H1 (cell line): ENCODE measurements around the gene LONRF2. TPM values are rescaled to one million over a fixed set of nuclear protein-coding genes. Genes with fewer than 3 reads are reported as not detected.

ENCODE experiments used
- CTCF ChIA-PET: fragments of 300-600 bp; sonication (Branson Sonifier 250); formaldehyde crosslinking; loops from one replicate; lab custom pipeline; 2021; ENCODE audit not compliant: partially characterized antibody; lab: Charles Lee
- POLR2A ChIA-PET: fragments of 300-600 bp; sonication (Branson Sonifier 250); formaldehyde crosslinking; loops from one replicate; lab custom pipeline; 2021; ENCODE audit warnings: inconsistent platforms; ENCODE audit not compliant: partially characterized antibody; lab: Charles Lee
- DNase-seq, 2 experiments: peaks; one replicate each; pipeline versions ENCODE4 v3.0.0 to v3.0.0-alpha.2; 2010 to 2022; ENCODE audit warnings: low spot score in 2 of 2, low read depth in 1 of 2, mixed read lengths in 1 of 2
- FAIRE-seq: peaks from 2 replicates; lab custom pipeline; 2011; peaks lifted over from hg19 to GRCh38; lab: Jason Lieb, UNC
- H2AFZ ChIP-seq: 2 replicates; pipeline ENCODE4 v1.8.1; 2012; ENCODE audit warnings: low read length, inconsistent platforms
- H2AK5ac ChIP-seq: 2 replicates; pipeline ENCODE4 v1.6.1; 2013; ENCODE audit warnings: low read depth, low read length
- H2BK120ac ChIP-seq: replicated peaks from 2 replicates; pipeline ENCODE3; 2013; ENCODE audit warnings: low read depth, low read length, inconsistent platforms
- H2BK12ac ChIP-seq: 2 replicates; pipeline ENCODE4 v1.6.1; 2013; ENCODE audit warnings: low read depth, low read length
- H2BK15ac ChIP-seq: 2 replicates; pipeline ENCODE4 v1.6.1; 2013; ENCODE audit warnings: low read length
- H2BK20ac ChIP-seq: 2 replicates; pipeline ENCODE4 v1.6.1; 2013; ENCODE audit warnings: low read length
- H2BK5ac ChIP-seq: 2 replicates; pipeline ENCODE4 v1.6.1; 2013; ENCODE audit warnings: low read depth, low read length
- H3K14ac ChIP-seq: 2 replicates; pipeline ENCODE4 v1.6.1; 2013; ENCODE audit warnings: inconsistent platforms; ENCODE audit not compliant: insufficient read length
- H3K18ac ChIP-seq: 2 replicates; pipeline ENCODE4 v1.6.1; 2013; ENCODE audit warnings: low read length; ENCODE audit errors: extremely low read depth
- H3K23ac ChIP-seq: 2 replicates; pipeline ENCODE4 v1.6.1; 2013; ENCODE audit warnings: inconsistent platforms; ENCODE audit not compliant: insufficient read length
- H3K23me2 ChIP-seq: 2 replicates; pipeline ENCODE4 v1.6.1; 2013; ENCODE audit warnings: low read depth, low read length
- H3K27ac ChIP-seq: 2 replicates; pipeline ENCODE4 v1.6.1; 2011; ENCODE audit warnings: low read depth, low read length, inconsistent platforms
- H3K27me3 ChIP-seq, 4 experiments: replicated peaks in 1 of 4; 1 replicate in 1 of 4; 2 replicates in 3 of 4; pipeline versions ENCODE4 v1.6.1 to v1.8.1; 2011 to 2013; ENCODE audit warnings: low read length in 3 of 4, mild to moderate bottlenecking in 3 of 4, inconsistent platforms in 2 of 4, mixed read lengths in 2 of 4, moderate library complexity in 1 of 4; ENCODE audit not compliant: control insufficient read depth in 3 of 4, insufficient read depth in 3 of 4; ENCODE audit errors: extremely low read depth in 1 of 4
- H3K36me3 ChIP-seq, 4 experiments: 2 replicates each; pipeline versions ENCODE4 v1.6.1 to v1.8.1; 2011 to 2013; ENCODE audit warnings: mild to moderate bottlenecking in 4 of 4, low read length in 3 of 4, moderate library complexity in 2 of 4, control low read depth in 1 of 4, inconsistent platforms in 1 of 4; ENCODE audit not compliant: insufficient read depth in 4 of 4, control insufficient read depth in 2 of 4
- H3K4ac ChIP-seq: replicated peaks from 2 replicates; pipeline ENCODE3; 2013; ENCODE audit warnings: low read length, low read depth, mixed read lengths, inconsistent platforms; ENCODE audit not compliant: insufficient read length
- H3K4me1 ChIP-seq, 4 experiments: replicated peaks in 1 of 4; 1 replicate in 1 of 4; 2 replicates in 3 of 4; pipeline versions ENCODE4 v1.6.1 to v1.8.1; 2011 to 2013; ENCODE audit warnings: low read length in 3 of 4, inconsistent platforms in 2 of 4, mixed read lengths in 1 of 4; ENCODE audit not compliant: insufficient read depth in 4 of 4, control insufficient read depth in 3 of 4
- H3K4me2 ChIP-seq, 2 experiments: 2 replicates each; pipeline versions ENCODE4 v1.6.1 to v1.8.1; 2011 to 2013; ENCODE audit warnings: low read depth in 2 of 2, low read length in 2 of 2, control low read depth in 1 of 2, inconsistent platforms in 1 of 2, mild to moderate bottlenecking in 1 of 2; ENCODE audit not compliant: insufficient read depth in 1 of 2
- H3K4me3 ChIP-seq, 4 experiments: fragments of 200-600, 300-600 bp in 1 of 4; sonication (generic), shearing (Covaris generic), sonication (Bioruptor Twin) in 1 of 4; 2 replicates each; pipeline versions ENCODE4 v1.5.1 to v1.8.1; 2011 to 2016; ENCODE audit warnings: low read length in 4 of 4, low read depth in 3 of 4, control low read depth in 2 of 4, inconsistent platforms in 2 of 4, mild to moderate bottlenecking in 2 of 4, mixed read lengths in 1 of 4, moderate library complexity in 1 of 4; ENCODE audit not compliant: insufficient read depth in 2 of 4; ENCODE audit errors: extremely low read depth in 1 of 4
- H3K56ac ChIP-seq: replicated peaks from 2 replicates; pipeline ENCODE3; 2013; ENCODE audit warnings: low read depth, mild to moderate bottlenecking, mixed read lengths, low read length, inconsistent platforms; ENCODE audit not compliant: insufficient read length
- H3K79me1 ChIP-seq: 2 replicates; pipeline ENCODE4 v1.6.1; 2013; ENCODE audit warnings: low read depth, low read length, control low read depth
- H3K79me2 ChIP-seq, 2 experiments: 2 replicates each; pipeline versions ENCODE4 v1.6.1 to v1.8.1; 2012 to 2013; ENCODE audit warnings: low read length in 2 of 2, mild to moderate bottlenecking in 2 of 2, inconsistent platforms in 1 of 2; ENCODE audit not compliant: insufficient read depth in 2 of 2, control insufficient read depth in 1 of 2
- H3K9ac ChIP-seq, 4 experiments: replicated peaks in 1 of 4; 1 replicate in 1 of 4; 2 replicates in 3 of 4; pipeline versions ENCODE4 v1.6.1 to v1.8.1; 2011 to 2013; ENCODE audit warnings: low read depth in 3 of 4, low read length in 3 of 4, control low read depth in 2 of 4, mild to moderate bottlenecking in 2 of 4, moderate library complexity in 2 of 4, inconsistent platforms in 1 of 4; ENCODE audit errors: extremely low read depth in 1 of 4
- H3K9me3 ChIP-seq, 2 experiments: 2 replicates each; pipeline versions ENCODE4 v1.6.1 to v1.8.1; 2012 to 2013; ENCODE audit warnings: mild to moderate bottlenecking in 2 of 2, moderate library complexity in 2 of 2, control low read depth in 1 of 2, inconsistent platforms in 1 of 2, low read depth in 1 of 2, low read length in 1 of 2, mixed read lengths in 1 of 2; ENCODE audit not compliant: insufficient read depth in 2 of 2
- H4K20me1 ChIP-seq, 2 experiments: replicated peaks in 1 of 2; 2 replicates each; pipeline versions ENCODE3 to v1.8.1; 2011 to 2013; ENCODE audit warnings: inconsistent platforms in 2 of 2, low read length in 2 of 2, mild to moderate bottlenecking in 1 of 2; ENCODE audit not compliant: insufficient read depth in 2 of 2, control insufficient read depth in 1 of 2
- H4K5ac ChIP-seq: 2 replicates; pipeline ENCODE4 v1.6.1; 2013; ENCODE audit warnings: low read length, low read depth, mixed read lengths, inconsistent platforms; ENCODE audit not compliant: insufficient read length
- H4K8ac ChIP-seq: 2 replicates; pipeline ENCODE4 v1.8.0; 2013; ENCODE audit warnings: mild to moderate bottlenecking, moderate library complexity, low read length, inconsistent platforms; ENCODE audit not compliant: insufficient read depth; ENCODE audit errors: extremely low read depth
- H4K91ac ChIP-seq: replicated peaks from 2 replicates; pipeline ENCODE3; 2013; ENCODE audit warnings: low read length, mixed read lengths, inconsistent platforms; ENCODE audit not compliant: insufficient read length
- BACH1 ChIP-seq: IDR thresholded peaks from 2 replicates; pipeline ENCODE4 v1.6.1; 2012; ENCODE audit warnings: low read length, improper control_type of control experiment
- CBX8 ChIP-seq: fragments of 300-800, 300-1000 bp; sonication (generic); IDR thresholded peaks from 2 replicates; pipeline ENCODE4 v1.7.1; 2016; ENCODE audit warnings: low read depth, low read length, borderline replicate concordance
- CREB1 ChIP-seq: IDR thresholded peaks from 2 replicates; pipeline ENCODE4 v1.6.1; 2012; ENCODE audit warnings: inconsistent platforms
- CTBP2 ChIP-seq: IDR thresholded peaks from 2 replicates; pipeline ENCODE4 v1.7.0; 2011; ENCODE audit warnings: borderline replicate concordance, mild to moderate bottlenecking, moderate library complexity, mixed read lengths, low read length; ENCODE audit not compliant: insufficient read depth, insufficient read length
- FOSL1 ChIP-seq: IDR thresholded peaks from 2 replicates; pipeline ENCODE4 v1.6.1; 2011; ENCODE audit warnings: mild to moderate bottlenecking, low read depth, low read length, moderate library complexity; ENCODE audit not compliant: insufficient read depth
- JUN ChIP-seq: IDR thresholded peaks from 2 replicates; pipeline ENCODE4 v1.6.1; 2011; ENCODE audit warnings: low read depth, mild to moderate bottlenecking, improper control_type of control experiment, low read length
- POLR2A ChIP-seq, 2 experiments: IDR thresholded peaks; 1 replicate in 1 of 2; 2 replicates in 1 of 2; pipeline ENCODE4 v1.6.1; 2011; ENCODE audit warnings: low read depth in 2 of 2, low read length in 2 of 2, mild to moderate bottlenecking in 2 of 2; ENCODE audit errors: control extremely low read depth in 1 of 2
- RFX5 ChIP-seq: IDR thresholded peaks from 2 replicates; pipeline ENCODE4 v1.6.1; 2011; ENCODE audit warnings: low read depth, low read length, improper control_type of control experiment, borderline replicate concordance
- RNF2 ChIP-seq: fragments of 200-900, 300-1000 bp; sonication (generic); IDR thresholded peaks from 2 replicates; pipeline ENCODE4 v1.7.1; 2016; ENCODE audit warnings: borderline replicate concordance, low read depth, mild to moderate bottlenecking, antibody characterized with exemption, low read length; ENCODE audit not compliant: poor library complexity, severe bottlenecking; ENCODE audit errors: missing control alignments
- RXRA ChIP-seq: IDR thresholded peaks from 2 replicates; pipeline ENCODE4 v1.6.1; 2011; ENCODE audit warnings: low read depth, mild to moderate bottlenecking, low read length, moderate library complexity; ENCODE audit not compliant: insufficient read depth
- SAP30 ChIP-seq: fragments of 300-600 bp; sonication (generic); IDR thresholded peaks from 2 replicates; pipeline ENCODE4 v1.7.1; 2012; ENCODE audit warnings: low read length, moderate library complexity, mild to moderate bottlenecking, inconsistent platforms; ENCODE audit not compliant: insufficient read depth, insufficient replicate concordance
- SUZ12 ChIP-seq: fragments of 200-600 bp; sonication (generic); IDR thresholded peaks from 2 replicates; pipeline ENCODE4 v1.6.1; 2012; ENCODE audit warnings: mild to moderate bottlenecking, inconsistent platforms, low read length, moderate library complexity, mixed read lengths
- WGBS, 2 experiments: shearing (Covaris generic) in 1 of 2; methylation state at CpG; one replicate each; pipeline versions ENCODE4 v1.1.6 to v1.1.7; 2013 to 2015; ENCODE audit warnings: low lambda C conversion rate in 2 of 2, mixed read lengths in 2 of 2, inconsistent platforms in 1 of 2, low coverage in 1 of 2, missing lambda C conversion rate in 1 of 2; ENCODE audit not compliant: insufficient replicate concordance in 2 of 2, insufficient coverage in 1 of 2, insufficient read length in 1 of 2; ENCODE audit errors: extremely low coverage in 1 of 2, missing lambda C conversion rate in 1 of 2; 5-methylcytosine and 5-hydroxymethylcytosine counted together
- polyA plus RNA-seq, 7 experiments: library from polyadenylated mRNA; depleted of rRNA in 3 of 7; stranded (reverse) in 5 of 7; unstranded in 2 of 7; fragments of >200 nt in 5 of 7; fragments of 200-250 nt in 2 of 7; gene quantifications; 1 replicate in 5 of 7; 2 replicates in 1 of 7; 4 replicates in 1 of 7; pipeline versions ENCODE4 v1.2.1 to v1.2.3, GENCODE V29; 2011 to 2013; ENCODE audit warnings: missing spikeins in 2 of 7, mixed read lengths in 2 of 7
- total RNA-seq: library from RNA; stranded (reverse); fragmentation: NEBNext Ultra II Directional; extraction: Animal tissue kit (Norgen Biotek cat#: 25700); gene quantifications from 2 replicates; pipeline ENCODE4 v1.2.1, GENCODE V29; 2021
- TF ChIP-seq, protein P1 (sequence below): IDR thresholded peaks from 2 replicates; pipeline ENCODE4 v1.6.1; 2012; ENCODE audit warnings: inconsistent platforms

The LONRF2 gene
- total and polyA plus RNA-seq, 2 of the 8 experiments (the other 6 are each of a cell fraction or from before 2014, with no cell fraction given) = 0.24 to 0.74 TPM

DNA sequence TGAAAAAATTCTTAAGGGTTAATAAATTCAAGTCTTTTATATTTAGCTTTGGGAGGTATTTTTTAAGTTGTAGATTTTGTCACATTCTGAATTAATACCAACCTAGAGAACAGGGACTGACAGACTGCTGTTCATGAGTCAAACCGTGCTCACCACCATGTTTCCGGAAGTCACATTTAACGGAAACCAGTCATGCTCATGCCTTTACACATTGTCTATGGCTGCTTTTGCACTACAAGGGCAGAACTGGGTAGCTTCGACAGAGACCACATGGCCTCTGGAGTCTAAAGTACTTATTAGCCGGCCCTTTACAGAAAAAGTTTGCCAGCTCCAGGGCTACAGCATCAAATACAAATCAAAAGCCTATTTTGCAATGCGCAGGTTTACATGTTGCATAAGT is 33.3 kb downstream of the LONRF2 start:
- H2BK15ac ChIP-seq = no peak overlapping the region
- no peak overlapping the region for H4K5ac ChIP-seq
- H4K91ac ChIP-seq = no peak overlapping the region
- H2AFZ ChIP-seq = no peak overlapping the region
- H3K9ac ChIP-seq = no peak overlapping the region
- no peak overlapping the region for H3K4me3 ChIP-seq
- no peaks in the 10 kb centered on the region for H4K20me1 ChIP-seq
- H4K8ac ChIP-seq = no peak overlapping the region
- no peak overlapping the region for H3K4me2 ChIP-seq
- H3K9me3 ChIP-seq = no peaks in the 10 kb centered on the region
- no peaks in the 10 kb centered on the region for H3K27me3 ChIP-seq
- H2BK20ac ChIP-seq = no peak overlapping the region
- H2BK120ac ChIP-seq = no peak overlapping the region
- no peak overlapping the region for H3K56ac ChIP-seq
- no peak overlapping the region for H3K4ac ChIP-seq
- no peaks in the 10 kb centered on the region; a peak in 2 of 8 replicates for H3K36me3 ChIP-seq
- H3K79me1 ChIP-seq = no peaks in the 10 kb centered on the region
- POLR2A ChIA-PET = interaction anchor here (1.3 kb wide), 1 partner anchor 23 kb away, joined by 3 read pairs; no protein-coding TSS in a partner anchor
- no peak overlapping the region for H2BK12ac ChIP-seq
- FAIRE-seq (no peak), DNase-seq (no peak)
- H3K27ac ChIP-seq = no peak overlapping the region
- H2AK5ac ChIP-seq = no peak overlapping the region
- WGBS, 2 experiments = 88% methylated on average over 6 of the region's 6 CpGs; no CpG with 5 or more reads in 1 of the 2 experiments
- H3K23ac ChIP-seq = no peak overlapping the region
- H3K79me2 ChIP-seq = no peaks in the 10 kb centered on the region
- H3K14ac ChIP-seq = no peak overlapping the region
- CTCF ChIA-PET = interaction anchor here (0.6 to 5.2 kb wide), 5 partner anchors 9 to 78 kb away, joined by 3 to 41 read pairs (median 3); no protein-coding TSS in a partner anchor
- no peak overlapping the region for H3K18ac ChIP-seq
- H3K23me2 ChIP-seq = no peaks in the 10 kb centered on the region
- peaks cover 0 to 21% (median 7%) of the 10 kb centered on the region in 4 experiments; a peak in 4 of 7 replicates for H3K4me1 ChIP-seq
- H2BK5ac ChIP-seq = no peak overlapping the region
- no peak for TF ChIP-seq CBX8
- no peak for TF ChIP-seq RNF2
- no peak for TF ChIP-seq CREB1
- no peak for TF ChIP-seq SAP30
- TF ChIP-seq BACH1 = no peak
- TF ChIP-seq CTBP2 = no peak
- TF ChIP-seq, protein P1, sequence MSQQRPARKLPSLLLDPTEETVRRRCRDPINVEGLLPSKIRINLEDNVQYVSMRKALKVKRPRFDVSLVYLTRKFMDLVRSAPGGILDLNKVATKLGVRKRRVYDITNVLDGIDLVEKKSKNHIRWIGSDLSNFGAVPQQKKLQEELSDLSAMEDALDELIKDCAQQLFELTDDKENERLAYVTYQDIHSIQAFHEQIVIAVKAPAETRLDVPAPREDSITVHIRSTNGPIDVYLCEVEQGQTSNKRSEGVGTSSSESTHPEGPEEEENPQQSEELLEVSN = no peak
- TF ChIP-seq RFX5 = no peak
- TF ChIP-seq POLR2A (IDR thresholded peaks at IDR 0.05; ENCODE audit: control extremely low read depth in 1 of 2, low read depth in 2 of 2, low read length in 2 of 2) = no peak
- no peak for TF ChIP-seq RXRA
- TF ChIP-seq SUZ12 = no peak
- TF ChIP-seq FOSL1 = no peak
- TF ChIP-seq JUN = no peak
